ENCODE measurements around the gene IL16.

IL16 gene

GRCh38 chr15:81196576-81197254 is at the start of gene IL16:
IL16 (plus strand) TSS chr15:81196879; CDS start chr15:81225400, 28,521 bp downstream.
- no peak for TF ChIP-seq CTCF (IDR thresholded peaks at IDR 0.05; ENCODE audit: low read length, missing control alignments)
- no peak within 1 kb of the TSS for H3K4me3 ChIP-seq (replicated peaks; ENCODE audit: low read depth, low read length)
- DNase-seq (ENCODE audit: low read depth): no peak

- no peak overlapping the region for H3K4me3 ChIP-seq (replicated peaks; ENCODE audit: low read depth, low read length)
- no peak for DNase-seq (ENCODE audit: low read depth)
- no peak for TF ChIP-seq CTCF (IDR thresholded peaks at IDR 0.05; ENCODE audit: low read length, missing control alignments)
Measured at GRCh38 chr15:81151389-81151788, 45.3 kb upstream of the IL16 start.

- no peak for DNase-seq (ENCODE audit: low read depth)
- no peak overlapping the region for H3K4me3 ChIP-seq (replicated peaks; ENCODE audit: low read depth, low read length)
- TF ChIP-seq CTCF (IDR thresholded peaks at IDR 0.05; ENCODE audit: low read length, missing control alignments): no peak
Measured at GRCh38 chr15:81152339-81152738, 44.3 kb upstream of the IL16 start.

- no peak for TF ChIP-seq CTCF (IDR thresholded peaks at IDR 0.05; ENCODE audit: low read length, missing control alignments)
- no peak overlapping the region for H3K4me3 ChIP-seq (replicated peaks; ENCODE audit: low read depth, low read length)
- no peak for DNase-seq (ENCODE audit: low read depth)
Measured at GRCh38 chr15:81152799-81153198, 43.9 kb upstream of the IL16 start.

- peak; percentile 86 for DNase-seq (ENCODE audit: low read depth)
- H3K4me3 ChIP-seq (replicated peaks; ENCODE audit: low read depth, low read length): no peak overlapping the region
- peak; percentile 81 for TF ChIP-seq CTCF (IDR thresholded peaks at IDR 0.05; ENCODE audit: low read length, missing control alignments)
Measured at GRCh38 chr15:81155375-81156218, 41.1 kb upstream of the IL16 start.

GRCh38 chr15:81156324-81156723 is 40.4 kb upstream of the IL16 start:
- TF ChIP-seq CTCF (IDR thresholded peaks at IDR 0.05; ENCODE audit: low read length, missing control alignments): no peak
- no peak overlapping the region for H3K4me3 ChIP-seq (replicated peaks; ENCODE audit: low read depth, low read length)
- no peak for DNase-seq (ENCODE audit: low read depth)

All from fibroblast of pulmonary artery (primary cell).